Gastroesophageal sphincter (tissue), 3 donors: Measurements from ENCODE around the gene TJAP1.

ENCODE experiments used
- POLR2A ChIP-seq, 2 donors: fragments of 450-650 bp; IDR thresholded peaks; one replicate each; pipeline ENCODE4 v1.6.1; 2017; ENCODE audit warnings: antibody characterized with exemption in 2 of 2, mild to moderate bottlenecking in 2 of 2, moderate library complexity in 1 of 2
- POLR2AphosphoS5 ChIP-seq: sonication (generic); formaldehyde crosslinking; IDR thresholded peaks from one replicate; pipeline ENCODE4 v1.6.1; 2017; ENCODE audit warnings: antibody characterized with exemption
- TF ChIP-seq, protein P1 (sequence below), 4 experiments: fragments of 200-600 bp in 2 of 4; fragments of 450-650 bp in 2 of 4; sonication (generic) in 1 of 4; IDR thresholded peaks; one replicate each; pipeline ENCODE4 v1.5.1; 2017 to 2019; ENCODE audit warnings: antibody characterized with exemption in 4 of 4, mild to moderate bottlenecking in 2 of 4, moderate library complexity in 2 of 4

GRCh38 chr6:43489277-43490072 lies 12.1 kb downstream of the TJAP1 start:
- TF ChIP-seq POLR2A (IDR thresholded peaks at IDR 0.05) (no peak), POLR2AphosphoS5 (no peak)
- TF ChIP-seq, protein P1, sequence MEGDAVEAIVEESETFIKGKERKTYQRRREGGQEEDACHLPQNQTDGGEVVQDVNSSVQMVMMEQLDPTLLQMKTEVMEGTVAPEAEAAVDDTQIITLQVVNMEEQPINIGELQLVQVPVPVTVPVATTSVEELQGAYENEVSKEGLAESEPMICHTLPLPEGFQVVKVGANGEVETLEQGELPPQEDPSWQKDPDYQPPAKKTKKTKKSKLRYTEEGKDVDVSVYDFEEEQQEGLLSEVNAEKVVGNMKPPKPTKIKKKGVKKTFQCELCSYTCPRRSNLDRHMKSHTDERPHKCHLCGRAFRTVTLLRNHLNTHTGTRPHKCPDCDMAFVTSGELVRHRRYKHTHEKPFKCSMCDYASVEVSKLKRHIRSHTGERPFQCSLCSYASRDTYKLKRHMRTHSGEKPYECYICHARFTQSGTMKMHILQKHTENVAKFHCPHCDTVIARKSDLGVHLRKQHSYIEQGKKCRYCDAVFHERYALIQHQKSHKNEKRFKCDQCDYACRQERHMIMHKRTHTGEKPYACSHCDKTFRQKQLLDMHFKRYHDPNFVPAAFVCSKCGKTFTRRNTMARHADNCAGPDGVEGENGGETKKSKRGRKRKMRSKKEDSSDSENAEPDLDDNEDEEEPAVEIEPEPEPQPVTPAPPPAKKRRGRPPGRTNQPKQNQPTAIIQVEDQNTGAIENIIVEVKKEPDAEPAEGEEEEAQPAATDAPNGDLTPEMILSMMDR (IDR thresholded peaks at IDR 0.05): no peak
